B cell (primary cell): ENCODE data around the gene SIRPA. TPM values are rescaled to one million over a fixed set of nuclear protein-coding genes. Genes with fewer than 3 reads are reported as not detected.

ENCODE experiments used
- ATAC-seq: fragments of 200-7000 bp; cut with Tn5 transposase; one replicate; pipeline ENCODE4 v1.10.0; 2021; ENCODE audit warnings: low read depth, mild to moderate bottlenecking, moderate number of reproducible peaks, moderate library complexity
- CTCF ChIA-PET: fragments of 350-600 bp; sonication (Branson Sonifier 250); formaldehyde crosslinking; loops from one replicate; lab custom pipeline; 2021; ENCODE audit warnings: antibody characterized with exemption, inconsistent platforms; lab: Charles Lee
- POLR2A ChIA-PET: fragments of 350-600 bp; sonication (Branson Sonifier 250); formaldehyde crosslinking; loops from one replicate; lab custom pipeline; 2021; ENCODE audit warnings: antibody characterized with exemption; lab: Charles Lee
- DNase-seq: peaks from one replicate; pipeline ENCODE4 v3.0.0; 2013
- H2AFZ ChIP-seq: 2 replicates; pipeline ENCODE4 v1.6.1; 2012; ENCODE audit warnings: mild to moderate bottlenecking, low read depth, low read length; ENCODE audit not compliant: insufficient read depth, poor library complexity, severe bottlenecking
- H3K27ac ChIP-seq, 2 donors: 1 replicate in 1 of 2; 2 replicates in 1 of 2; pipeline ENCODE4 v1.5.1; 2012 to 2013; ENCODE audit warnings: low read length in 2 of 2, mild to moderate bottlenecking in 2 of 2, moderate library complexity in 1 of 2
- H3K27me3 ChIP-seq, 4 experiments: fragments of 200-600 bp in 1 of 4; sonication (generic) in 1 of 4; replicated peaks in 1 of 4; 1 replicate in 2 of 4; 2 replicates in 2 of 4; pipeline versions ENCODE4 v1.6.1 to v1.7.0; 2013 to 2016; ENCODE audit warnings: low read length in 3 of 4, mild to moderate bottlenecking in 2 of 4, mixed read lengths in 1 of 4, moderate library complexity in 1 of 4; ENCODE audit not compliant: insufficient read depth in 4 of 4, control insufficient read depth in 3 of 4; ENCODE audit errors: control extremely low read depth in 1 of 4
- H3K36me3 ChIP-seq, 2 experiments: replicated peaks in 1 of 2; 1 replicate in 1 of 2; 2 replicates in 1 of 2; pipeline versions ENCODE4 v1.6.1 to v1.7.1; 2013; ENCODE audit warnings: low read length in 1 of 2; ENCODE audit not compliant: insufficient read depth in 2 of 2, control insufficient read depth in 1 of 2; ENCODE audit errors: control extremely low read depth in 1 of 2, extremely low read depth in 1 of 2
- H3K4me1 ChIP-seq, 2 donors: fragments of 200-600 bp in 1 of 2; sonication (generic) in 1 of 2; 1 replicate in 1 of 2; 2 replicates in 1 of 2; pipeline versions ENCODE4 v1.5.1 to v1.6.1; 2013 to 2017; ENCODE audit warnings: low read length in 2 of 2; ENCODE audit not compliant: control insufficient read depth in 2 of 2, insufficient read depth in 2 of 2
- H3K4me2 ChIP-seq: replicated peaks from 2 replicates; pipeline ENCODE3; 2012; ENCODE audit warnings: mild to moderate bottlenecking, low read depth, low read length; ENCODE audit not compliant: poor library complexity, severe bottlenecking
- H3K4me3 ChIP-seq, 5 experiments: fragments of 200-600 bp in 1 of 5; sonication (generic) in 1 of 5; 1 replicate in 3 of 5; 2 replicates in 2 of 5; pipeline versions ENCODE4 v1.5.1 to v1.7.0; 2011 to 2016; ENCODE audit warnings: low read length in 4 of 5, mild to moderate bottlenecking in 4 of 5, low read depth in 2 of 5, control low read depth in 1 of 5, moderate library complexity in 1 of 5; ENCODE audit not compliant: insufficient read depth in 1 of 5; ENCODE audit errors: control extremely low read depth in 1 of 5, extremely low read depth in 1 of 5
- H3K79me2 ChIP-seq: fragments of 200-600 bp; sonication (generic); one replicate; pipeline ENCODE4 v1.6.0; 2016; ENCODE audit warnings: low read length; ENCODE audit not compliant: control insufficient read depth, insufficient read depth
- H3K9ac ChIP-seq: fragments of 200-600 bp; sonication (generic); 2 replicates; pipeline ENCODE4 v1.6.1; 2017; ENCODE audit warnings: mild to moderate bottlenecking, low read length, moderate library complexity
- H3K9me3 ChIP-seq, 3 donors: one replicate each; pipeline versions ENCODE4 v1.6.1 to v1.7.1; 2013; ENCODE audit warnings: low read length in 2 of 3; ENCODE audit not compliant: control insufficient read depth in 2 of 3, insufficient read depth in 1 of 3; ENCODE audit errors: control extremely low read depth in 1 of 3
- H4K20me1 ChIP-seq: 2 replicates; pipeline ENCODE4 v1.6.0; 2012; ENCODE audit warnings: mild to moderate bottlenecking, low read length; ENCODE audit not compliant: insufficient read depth, control insufficient read depth, poor library complexity, severe bottlenecking
- H3K27ac Mint-ChIP-seq: one replicate; pipeline ENCODE4 v1.8.0; 2021; ENCODE audit warnings: mixed read lengths
- H3K27me3 Mint-ChIP-seq: one replicate; pipeline ENCODE4 v1.8.0; 2021; ENCODE audit warnings: mixed read lengths
- H3K4me1 Mint-ChIP-seq: one replicate; pipeline ENCODE4 v1.8.0; 2021; ENCODE audit warnings: mixed read lengths
- H3K4me3 Mint-ChIP-seq: one replicate; pipeline ENCODE4 v1.8.0; 2021; ENCODE audit warnings: mixed read lengths
- H3K9me3 Mint-ChIP-seq: one replicate; pipeline ENCODE4 v1.8.0; 2022; ENCODE audit warnings: mixed read lengths; ENCODE audit not compliant: insufficient read depth
- CTCF ChIP-seq: fragments of 200-600 bp; IDR thresholded peaks from one replicate; pipeline ENCODE4 v1.8.0; 2022; ENCODE audit warnings: antibody characterized with exemption, mild to moderate bottlenecking
- EZH2 ChIP-seq: IDR thresholded peaks from 2 replicates; pipeline ENCODE4 v1.6.1; 2012; ENCODE audit warnings: borderline replicate concordance, low read depth, mild to moderate bottlenecking, moderate library complexity, low read length; ENCODE audit not compliant: insufficient read depth, poor library complexity, severe bottlenecking
- WGBS: methylation state at CpG from one replicate; pipeline ENCODE4 v1.1.5; 2013; ENCODE audit warnings: missing lambda C conversion rate; ENCODE audit not compliant: insufficient coverage; 5-methylcytosine and 5-hydroxymethylcytosine counted together
- intact Hi-C: fragments of 100-400 bp; cut with micrococcal nuclease; formaldehyde crosslinking; loops from one replicate; pipeline ENCODE4 v1.10.0; 2022
- polyA plus RNA-seq: library from polyadenylated mRNA; depleted of rRNA; stranded (reverse); fragments of >200 nt; gene quantifications from 2 replicates; pipeline ENCODE4 v1.2.3, GENCODE V29; 2012
- total RNA-seq, 2 donors: library from RNA; stranded (reverse); fragments of 120-200 nt in 1 of 2; gene quantifications; 1 replicate in 1 of 2; 2 replicates in 1 of 2; pipeline versions ENCODE4 v1.2.3 to v1.2.4, GENCODE V29; 2013 to 2022

SIRPA gene
- total and polyA plus RNA-seq, 2 donors (not counting 1 experiment from before 2014, with no cell fraction given) = 0.94 to 10.2 TPM

GRCh38 chr20:1891263-1892118 is 3.7 kb upstream of the SIRPA start:
- no peak overlapping the region for H2AFZ ChIP-seq
- Mint-ChIP-seq H3K9me3 (no peaks in the 10 kb centered on the region), H3K4me1 (peaks cover 21% of the 10 kb centered on the region), H3K27me3 (peaks cover 21% of the 10 kb centered on the region), H3K4me3 (no peak overlapping the region), H3K27ac (no peak overlapping the region)
- intact Hi-C loops = no loop called here
- no peaks in the 10 kb centered on the region for H3K79me2 ChIP-seq
- no peak overlapping the region for H3K9ac ChIP-seq
- no peak for DNase-seq
- no peak overlapping the region for H3K4me3 ChIP-seq
- H3K4me2 ChIP-seq = no peak overlapping the region
- no peak for ATAC-seq
- ChIA-PET POLR2A (no interaction called here), CTCF (interaction anchor here (0.9 kb wide), 1 partner anchor 74 kb away, joined by 3 read pairs; no protein-coding TSS in a partner anchor)
- no peaks in the 10 kb centered on the region for H3K36me3 ChIP-seq
- H3K27me3 ChIP-seq = peaks cover 0 to 32% (median 15%) of the 10 kb centered on the region in 4 experiments
- no peaks in the 10 kb centered on the region for H4K20me1 ChIP-seq
- no peak overlapping the region for H3K27ac ChIP-seq
- WGBS = 98% methylated on average over 16 of the region's 17 CpGs
- H3K4me1 ChIP-seq = peaks cover 19 to 24% of the 10 kb centered on the region in 2 donors
- peaks cover 0 to 3% (median 0%) of the 10 kb centered on the region in 3 donors for H3K9me3 ChIP-seq
- TF ChIP-seq EZH2 (no peak), CTCF (no peak)

- H3K4me3 Mint-ChIP-seq = no peak overlapping the region
- CTCF ChIA-PET = no interaction called here
- Histone ChIP-seq H3K4me3 (no peak overlapping the region), H3K27me3 (peaks cover 0 to 28% (median 13%) of the 10 kb centered on the region in 4 experiments), H3K27ac (no peak overlapping the region), H3K9ac (no peak overlapping the region), H3K4me1 (peaks cover 24 to 30% of the 10 kb centered on the region in 2 donors), H4K20me1 (no peaks in the 10 kb centered on the region), H3K4me2 (no peak overlapping the region), H3K9me3 (peaks cover 0 to 3% (median 0%) of the 10 kb centered on the region in 3 donors), H2AFZ (no peak overlapping the region), H3K36me3 (no peaks in the 10 kb centered on the region), H3K79me2 (no peaks in the 10 kb centered on the region)
- H3K4me1 Mint-ChIP-seq = peaks cover 25% of the 10 kb centered on the region
- TF ChIP-seq CTCF (no peak), EZH2 (no peak)
- POLR2A ChIA-PET = no interaction called here
- peaks cover 21% of the 10 kb centered on the region for H3K27me3 Mint-ChIP-seq
- no CpG with 5 or more reads among the region's 1 CpG for WGBS
- no peaks in the 10 kb centered on the region for H3K9me3 Mint-ChIP-seq
- intact Hi-C loops = no loop called here
- no peak overlapping the region for H3K27ac Mint-ChIP-seq
- ATAC-seq (no peak), DNase-seq (no peak)
These were observed 3.2 kb upstream of the SIRPA start for GRCh38 chr20:1892119-1892385.
